GM06990 (cell line): ENCODE results near the gene CFAP46.

Experiments
- DNase-seq: peaks from one replicate; pipeline ENCODE4 v3.0.0-alpha.2; 2011; ENCODE audit not compliant: insufficient read length; ENCODE audit errors: extremely low read depth
- H3K27me3 ChIP-seq: replicated peaks from 2 replicates; pipeline ENCODE4 v1.6.0; 2011; ENCODE audit warnings: low read length; ENCODE audit not compliant: control insufficient read depth, insufficient read depth
- H3K36me3 ChIP-seq: 2 replicates; pipeline ENCODE4 v1.5.1; 2011; ENCODE audit warnings: low read length; ENCODE audit not compliant: control insufficient read depth, insufficient read depth
- H3K4me3 ChIP-seq: replicated peaks from 2 replicates; pipeline ENCODE4 v1.5.1; 2011; ENCODE audit warnings: low read depth, mild to moderate bottlenecking, control low read depth, low read length
- TF ChIP-seq, protein P1 (sequence below): IDR thresholded peaks from 2 replicates; pipeline ENCODE4 v1.5.1; 2011; ENCODE audit warnings: low read length, control low read depth, mild to moderate bottlenecking, inconsistent platforms; ENCODE audit not compliant: insufficient read depth, poor library complexity, severe bottlenecking

The CFAP46 gene

DNA sequence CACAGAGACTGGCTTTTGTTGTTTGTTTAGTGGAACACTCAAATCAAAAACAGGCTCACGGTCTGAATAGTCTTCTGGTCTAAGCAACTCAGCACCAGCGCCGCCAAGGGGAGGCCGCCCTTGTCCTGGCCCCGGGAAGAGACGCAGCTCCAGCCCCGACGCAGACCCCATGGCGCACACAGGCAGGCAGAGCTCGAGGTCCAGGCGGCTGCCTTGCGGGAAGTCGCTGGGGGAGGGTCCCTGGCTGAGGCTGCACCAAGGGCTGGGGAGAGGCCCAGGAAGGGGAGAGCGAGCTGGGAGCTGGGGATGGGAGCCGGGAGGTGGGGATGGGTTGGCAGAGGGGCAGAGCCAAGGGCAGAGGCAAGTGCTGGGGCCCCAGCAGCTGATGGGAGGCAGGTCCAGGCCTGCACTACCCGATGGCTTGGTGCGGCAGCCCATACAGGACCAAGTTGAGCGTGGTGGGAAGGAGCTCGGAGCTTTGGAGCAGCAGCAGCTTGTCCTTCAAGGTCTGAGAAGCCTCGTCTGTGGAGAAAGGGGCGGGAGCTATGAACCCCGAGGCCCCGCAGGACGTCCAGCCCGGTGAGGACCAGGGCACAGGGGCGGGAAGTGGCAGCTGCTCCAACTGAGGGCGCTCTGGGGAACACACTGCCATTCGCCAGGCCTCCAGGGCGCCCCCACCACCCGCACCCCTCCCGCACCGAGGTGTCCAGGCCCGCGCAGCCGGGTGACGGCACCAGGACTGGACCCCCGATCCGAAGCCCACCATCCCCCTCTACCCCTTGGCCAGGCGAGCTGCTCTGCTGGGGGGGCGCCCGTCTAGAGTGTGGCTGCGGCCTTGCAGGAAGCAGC lies 133.8 kb downstream of the CFAP46 start:
- Histone ChIP-seq H3K27me3 (no peaks in the 10 kb centered on the region), H3K36me3 (no peaks in the 10 kb centered on the region), H3K4me3 (no peak overlapping the region)
- TF ChIP-seq, protein P1, sequence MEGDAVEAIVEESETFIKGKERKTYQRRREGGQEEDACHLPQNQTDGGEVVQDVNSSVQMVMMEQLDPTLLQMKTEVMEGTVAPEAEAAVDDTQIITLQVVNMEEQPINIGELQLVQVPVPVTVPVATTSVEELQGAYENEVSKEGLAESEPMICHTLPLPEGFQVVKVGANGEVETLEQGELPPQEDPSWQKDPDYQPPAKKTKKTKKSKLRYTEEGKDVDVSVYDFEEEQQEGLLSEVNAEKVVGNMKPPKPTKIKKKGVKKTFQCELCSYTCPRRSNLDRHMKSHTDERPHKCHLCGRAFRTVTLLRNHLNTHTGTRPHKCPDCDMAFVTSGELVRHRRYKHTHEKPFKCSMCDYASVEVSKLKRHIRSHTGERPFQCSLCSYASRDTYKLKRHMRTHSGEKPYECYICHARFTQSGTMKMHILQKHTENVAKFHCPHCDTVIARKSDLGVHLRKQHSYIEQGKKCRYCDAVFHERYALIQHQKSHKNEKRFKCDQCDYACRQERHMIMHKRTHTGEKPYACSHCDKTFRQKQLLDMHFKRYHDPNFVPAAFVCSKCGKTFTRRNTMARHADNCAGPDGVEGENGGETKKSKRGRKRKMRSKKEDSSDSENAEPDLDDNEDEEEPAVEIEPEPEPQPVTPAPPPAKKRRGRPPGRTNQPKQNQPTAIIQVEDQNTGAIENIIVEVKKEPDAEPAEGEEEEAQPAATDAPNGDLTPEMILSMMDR: no peak
- DNase-seq: no peak

DNA sequence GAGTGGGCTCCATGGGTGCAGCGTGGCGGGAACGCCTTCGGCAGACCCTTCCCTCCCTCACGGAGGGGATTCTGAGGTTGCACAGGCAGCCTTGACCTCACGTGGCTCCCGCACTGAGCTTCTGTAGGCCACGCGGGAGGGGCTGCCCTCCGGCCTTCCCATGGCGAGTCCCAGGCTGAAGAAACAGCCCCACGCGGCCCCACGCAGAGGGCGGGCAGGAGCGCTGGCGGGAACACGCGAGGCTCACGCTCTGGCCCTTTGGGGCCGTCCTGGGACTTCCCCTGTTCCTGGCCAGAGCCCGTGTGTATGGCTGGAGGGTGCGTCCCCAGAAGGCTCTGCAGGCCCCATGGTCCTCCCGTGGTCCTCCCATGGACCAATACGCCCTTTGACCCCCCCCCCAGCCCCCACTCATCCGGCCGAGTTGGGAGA lies 134.7 kb downstream of the CFAP46 start:
- H3K36me3 ChIP-seq: no peaks in the 10 kb centered on the region
- no peaks in the 10 kb centered on the region for H3K27me3 ChIP-seq
- no peak overlapping the region for H3K4me3 ChIP-seq
- TF ChIP-seq, protein P1: no peak
- no peak for DNase-seq

DNA sequence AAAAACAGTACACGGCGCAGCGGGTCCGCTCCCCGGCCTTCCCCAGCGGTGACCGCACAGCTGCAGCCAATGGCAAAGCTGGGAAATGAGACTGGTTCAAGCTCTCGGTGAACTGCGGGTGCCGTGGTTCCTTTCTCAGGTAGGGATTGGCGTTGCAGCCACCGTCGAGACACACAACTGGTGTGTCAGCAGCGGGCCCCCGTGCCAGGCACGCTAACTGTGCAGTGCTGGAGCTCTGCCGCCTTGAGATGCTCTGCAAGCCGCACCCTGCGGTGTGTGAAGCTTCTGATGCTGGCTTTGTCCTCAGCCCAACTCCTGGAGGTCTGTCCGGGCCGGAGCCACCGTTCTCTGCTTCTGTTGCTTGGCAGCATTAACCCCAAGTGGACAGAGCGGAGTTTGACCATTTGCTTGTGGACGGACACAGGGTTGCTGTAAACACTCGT lies 135.8 kb downstream of the CFAP46 start:
- no peaks in the 10 kb centered on the region for H3K27me3 ChIP-seq
- TF ChIP-seq, protein P1: no peak
- no peaks in the 10 kb centered on the region for H3K36me3 ChIP-seq
- no peak for DNase-seq
- H3K4me3 ChIP-seq: no peak overlapping the region

DNA sequence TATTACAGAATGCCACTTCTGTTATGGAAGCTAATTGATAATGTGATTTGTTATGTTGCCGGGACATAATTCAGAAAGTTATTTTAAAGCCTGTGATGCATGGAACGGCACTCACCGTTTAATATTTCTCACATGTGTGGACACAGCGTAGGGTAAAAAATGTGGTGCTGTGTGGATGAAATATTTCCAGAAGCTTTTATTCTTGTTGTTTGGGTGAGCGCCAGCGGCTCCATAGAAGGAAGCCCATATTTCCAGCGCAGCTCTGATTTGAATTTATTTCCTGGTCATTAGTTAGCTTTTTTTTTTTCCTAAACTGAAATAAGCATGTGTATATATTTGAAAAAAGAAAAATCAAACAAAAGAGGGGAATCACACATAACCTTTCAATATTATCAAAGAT lies 136.3 kb downstream of the CFAP46 start:
- Histone ChIP-seq H3K36me3 (no peaks in the 10 kb centered on the region), H3K27me3 (no peaks in the 10 kb centered on the region), H3K4me3 (no peak overlapping the region)
- TF ChIP-seq, protein P1: no peak
- DNase-seq: no peak

DNA sequence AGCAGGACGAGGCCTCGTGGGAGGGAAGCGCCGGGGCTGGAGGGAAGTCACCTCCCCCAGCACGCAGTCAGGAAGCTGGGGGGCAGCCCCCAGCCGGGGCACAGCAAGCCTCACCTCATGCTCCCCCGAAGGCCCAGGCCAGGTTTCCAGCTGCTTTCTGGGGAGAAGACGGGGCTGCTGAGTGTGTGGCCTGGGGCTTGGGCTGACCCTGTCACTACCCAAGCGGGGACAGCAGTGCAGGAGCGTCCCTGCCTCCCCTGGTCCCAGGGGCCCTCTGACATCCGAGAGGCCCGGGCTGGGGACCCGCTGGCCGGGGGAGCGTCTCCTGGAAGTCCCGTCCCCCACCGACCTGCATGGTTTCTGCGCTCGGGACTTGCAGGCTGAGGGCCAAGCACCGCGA lies 136.8 kb downstream of the CFAP46 start:
- H3K27me3 ChIP-seq: no peaks in the 10 kb centered on the region
- H3K4me3 ChIP-seq: no peak overlapping the region

More for the DNA sequence above, 136.8 kb downstream of the CFAP46 start:
- DNase-seq: no peak
- TF ChIP-seq, protein P1: no peak
- no peaks in the 10 kb centered on the region for H3K36me3 ChIP-seq
